Measurements from ENCODE around the gene SCLT1.

SCLT1 gene

GRCh38 chr4:129014566-129015509 lies 78.5 kb downstream of the SCLT1 start:
- no peak overlapping the region for H2AFZ ChIP-seq (ENCODE audit: low read length, unreplicated experiment)
- no peaks in the 10 kb centered on the region for H3K79me2 ChIP-seq (ENCODE audit: control insufficient read depth, insufficient read depth, low read length, unreplicated experiment)
- H3K36me3 ChIP-seq (ENCODE audit: insufficient read depth, low read length) = peaks cover 9% of the 10 kb centered on the region; the same call in 1 of the 2 replicates
- H3K27me3 ChIP-seq (ENCODE audit: insufficient read depth, low read length) = no peaks in the 10 kb centered on the region
- H3K27ac ChIP-seq (ENCODE audit: low read depth, low read length) = no peak overlapping the region
- H3K4me1 ChIP-seq (ENCODE audit: control insufficient read depth, insufficient read depth, low read length, unreplicated experiment) = no peaks in the 10 kb centered on the region
- H3K4me3 ChIP-seq (ENCODE audit: low read depth, low read length) = no peak overlapping the region

- no peak overlapping the region for H3K4me3 ChIP-seq (ENCODE audit: low read depth, low read length)
- 0 out of 2 replicates have a peak, but pooled peaks cover 2% of the 10 kb centered on the region for H3K36me3 ChIP-seq (ENCODE audit: insufficient read depth, low read length)
- H3K27me3 ChIP-seq (ENCODE audit: insufficient read depth, low read length) = no peaks in the 10 kb centered on the region
Measured at GRCh38 chr4:129008096-129008495, 85.2 kb downstream of the SCLT1 start.

GRCh38 chr4:128986908-128987307 lies 106.4 kb downstream of the SCLT1 start:
- Histone ChIP-seq H3K4me3 (ENCODE audit: low read depth, low read length) (no peak overlapping the region), H2AFZ (ENCODE audit: low read length, unreplicated experiment) (no peak overlapping the region), H3K4me1 (ENCODE audit: control insufficient read depth, insufficient read depth, low read length, unreplicated experiment) (no peaks in the 10 kb centered on the region), H3K36me3 (ENCODE audit: insufficient read depth, low read length) (peaks cover 26% of the 10 kb centered on the region), H3K79me2 (ENCODE audit: control insufficient read depth, insufficient read depth, low read length, unreplicated experiment) (no peaks in the 10 kb centered on the region), H3K27me3 (ENCODE audit: insufficient read depth, low read length) (no peaks in the 10 kb centered on the region), H3K27ac (ENCODE audit: low read depth, low read length) (no peak overlapping the region)

More at GRCh38 chr4:129008096-129008495, 85.2 kb downstream of the SCLT1 start:
- Histone ChIP-seq H3K27ac (ENCODE audit: low read depth, low read length) (no peak overlapping the region), H3K4me1 (ENCODE audit: control insufficient read depth, insufficient read depth, low read length, unreplicated experiment) (no peaks in the 10 kb centered on the region), H2AFZ (ENCODE audit: low read length, unreplicated experiment) (no peak overlapping the region), H3K79me2 (ENCODE audit: control insufficient read depth, insufficient read depth, low read length, unreplicated experiment) (no peaks in the 10 kb centered on the region)

- Histone ChIP-seq H3K27ac (ENCODE audit: low read depth, low read length) (no peak overlapping the region), H3K27me3 (ENCODE audit: insufficient read depth, low read length) (no peaks in the 10 kb centered on the region), H3K4me1 (ENCODE audit: control insufficient read depth, insufficient read depth, low read length, unreplicated experiment) (no peaks in the 10 kb centered on the region), H3K79me2 (ENCODE audit: control insufficient read depth, insufficient read depth, low read length, unreplicated experiment) (no peaks in the 10 kb centered on the region), H3K4me3 (ENCODE audit: low read depth, low read length) (no peak overlapping the region), H3K36me3 (ENCODE audit: insufficient read depth, low read length) (peaks cover 26% of the 10 kb centered on the region), H2AFZ (ENCODE audit: low read length, unreplicated experiment) (no peak overlapping the region)
Measured at GRCh38 chr4:128986019-128986418, 107.3 kb downstream of the SCLT1 start.

GRCh38 chr4:128983771-128984485 lies 109.4 kb downstream of the SCLT1 start:
- H3K36me3 ChIP-seq (ENCODE audit: insufficient read depth, low read length) = peaks cover 23% of the 10 kb centered on the region
- no peak overlapping the region for H3K27ac ChIP-seq (ENCODE audit: low read depth, low read length)
- H3K79me2 ChIP-seq (ENCODE audit: control insufficient read depth, insufficient read depth, low read length, unreplicated experiment) = no peaks in the 10 kb centered on the region
- H3K4me3 ChIP-seq (ENCODE audit: low read depth, low read length) = no peak overlapping the region
- H3K27me3 ChIP-seq (ENCODE audit: insufficient read depth, low read length) = no peaks in the 10 kb centered on the region
- peaks cover 6% of the 10 kb centered on the region for H3K4me1 ChIP-seq (ENCODE audit: control insufficient read depth, insufficient read depth, low read length, unreplicated experiment)
- H2AFZ ChIP-seq (ENCODE audit: low read length, unreplicated experiment) = no peak overlapping the region

- Histone ChIP-seq H3K27ac (ENCODE audit: low read depth, low read length) (no peak overlapping the region), H3K27me3 (ENCODE audit: insufficient read depth, low read length) (no peaks in the 10 kb centered on the region), H3K36me3 (ENCODE audit: insufficient read depth, low read length) (peaks cover 2% of the 10 kb centered on the region; the same call in 1 of the 2 replicates), H3K4me3 (ENCODE audit: low read depth, low read length) (no peak overlapping the region), H3K4me1 (ENCODE audit: control insufficient read depth, insufficient read depth, low read length, unreplicated experiment) (peaks cover 6% of the 10 kb centered on the region), H2AFZ (ENCODE audit: low read length, unreplicated experiment) (no peak overlapping the region), H3K79me2 (ENCODE audit: control insufficient read depth, insufficient read depth, low read length, unreplicated experiment) (no peaks in the 10 kb centered on the region)
Measured at GRCh38 chr4:128981377-128981776, 112.0 kb downstream of the SCLT1 start.

- no peaks in the 10 kb centered on the region for H3K27me3 ChIP-seq (ENCODE audit: insufficient read depth, low read length)
- no peak overlapping the region for H3K27ac ChIP-seq (ENCODE audit: low read depth, low read length)
- no peaks in the 10 kb centered on the region for H3K79me2 ChIP-seq (ENCODE audit: control insufficient read depth, insufficient read depth, low read length, unreplicated experiment)
- peaks cover 3% of the 10 kb centered on the region; the same call in 1 of the 2 replicates for H3K36me3 ChIP-seq (ENCODE audit: insufficient read depth, low read length)
- peaks cover 6% of the 10 kb centered on the region for H3K4me1 ChIP-seq (ENCODE audit: control insufficient read depth, insufficient read depth, low read length, unreplicated experiment)
- no peak overlapping the region for H2AFZ ChIP-seq (ENCODE audit: low read length, unreplicated experiment)
- H3K4me3 ChIP-seq (ENCODE audit: low read depth, low read length) = no peak overlapping the region
Measured at GRCh38 chr4:128980816-128981326, 112.5 kb downstream of the SCLT1 start.

- Histone ChIP-seq H3K79me2 (ENCODE audit: control insufficient read depth, insufficient read depth, low read length, unreplicated experiment) (no peaks in the 10 kb centered on the region), H3K36me3 (ENCODE audit: insufficient read depth, low read length) (peaks cover 3% of the 10 kb centered on the region; the same call in 1 of the 2 replicates), H2AFZ (ENCODE audit: low read length, unreplicated experiment) (no peak overlapping the region), H3K27me3 (ENCODE audit: insufficient read depth, low read length) (no peaks in the 10 kb centered on the region), H3K4me3 (ENCODE audit: low read depth, low read length) (no peak overlapping the region), H3K27ac (ENCODE audit: low read depth, low read length) (peak overlapping the region; percentile 20), H3K4me1 (ENCODE audit: control insufficient read depth, insufficient read depth, low read length, unreplicated experiment) (peaks cover 6% of the 10 kb centered on the region)
Measured at GRCh38 chr4:128979934-128980333, 113.4 kb downstream of the SCLT1 start.

- no peaks in the 10 kb centered on the region for H3K79me2 ChIP-seq (ENCODE audit: control insufficient read depth, insufficient read depth, low read length, unreplicated experiment)
- no peaks in the 10 kb centered on the region for H3K27me3 ChIP-seq (ENCODE audit: insufficient read depth, low read length)
- H3K4me3 ChIP-seq (ENCODE audit: low read depth, low read length) = no peak overlapping the region
- no peak overlapping the region for H3K27ac ChIP-seq (ENCODE audit: low read depth, low read length)
- H3K36me3 ChIP-seq (ENCODE audit: insufficient read depth, low read length) = peaks cover 3% of the 10 kb centered on the region; the same call in 1 of the 2 replicates
- H2AFZ ChIP-seq (ENCODE audit: low read length, unreplicated experiment) = no peak overlapping the region
- H3K4me1 ChIP-seq (ENCODE audit: control insufficient read depth, insufficient read depth, low read length, unreplicated experiment) = peaks cover 6% of the 10 kb centered on the region
Measured at GRCh38 chr4:128978985-128979384, 114.4 kb downstream of the SCLT1 start.

GRCh38 chr4:128974136-128974581 lies 119.2 kb downstream of the SCLT1 start:
- H3K27ac ChIP-seq (ENCODE audit: low read depth, low read length) = no peak overlapping the region
- H3K4me1 ChIP-seq (ENCODE audit: control insufficient read depth, insufficient read depth, low read length, unreplicated experiment) = no peaks in the 10 kb centered on the region
- H3K36me3 ChIP-seq (ENCODE audit: insufficient read depth, low read length) = peaks cover 6% of the 10 kb centered on the region
- H3K27me3 ChIP-seq (ENCODE audit: insufficient read depth, low read length) = no peaks in the 10 kb centered on the region
- no peak overlapping the region for H2AFZ ChIP-seq (ENCODE audit: low read length, unreplicated experiment)
- H3K4me3 ChIP-seq (ENCODE audit: low read depth, low read length) = no peak overlapping the region
- H3K79me2 ChIP-seq (ENCODE audit: control insufficient read depth, insufficient read depth, low read length, unreplicated experiment) = no peaks in the 10 kb centered on the region
